OCI-LY7 (cell line): ENCODE data around the gene LLPH. TPM values are rescaled to one million over a fixed set of nuclear protein-coding genes. Genes with fewer than 3 reads are reported as not detected.
A peak's percentile ranks its signal among the peaks of the same experiment; 100 is the strongest.

ENCODE experiments used
- BruUV-seq: library from RNA; stranded (reverse); fragments of 400-500 nt; replicated peaks from 2 replicates; lab custom pipeline; 2021; lab: Mats Ljungman, UMichigan
- CTCF ChIA-PET: fragments of 300-600 bp; sonication (Branson Sonifier 250); formaldehyde crosslinking; loops from one replicate; lab custom pipeline; 2022; ENCODE audit warnings: antibody characterized with exemption; ENCODE audit not compliant: unreplicated experiment; lab: Charles Lee
- POLR2A ChIA-PET: fragments of 300-600 bp; sonication (Branson Sonifier 250); formaldehyde crosslinking; loops from one replicate; lab custom pipeline; 2022; ENCODE audit warnings: antibody characterized with exemption; lab: Charles Lee
- DNase-seq: peaks from one replicate; pipeline ENCODE4 v3.0.0-alpha.2; 2015; ENCODE audit warnings: low spot score
- H2AFZ ChIP-seq: fragments of 200-600 bp; sonication (generic), shearing (Covaris generic); 2 replicates; pipeline ENCODE4 v1.6.1; 2014; ENCODE audit warnings: mild to moderate bottlenecking, antibody characterized with exemption, low read length, moderate library complexity
- H3K27ac ChIP-seq: fragments of 200-600 bp; sonication (generic); 2 replicates; pipeline ENCODE4 v1.5.1; 2014; ENCODE audit warnings: mixed run types, low read depth, mild to moderate bottlenecking, moderate library complexity, low read length, inconsistent platforms; ENCODE audit not compliant: poor library complexity, severe bottlenecking
- H3K36me3 ChIP-seq: fragments of 200-600 bp; sonication (generic); 2 replicates; pipeline ENCODE4 v1.6.1; 2014; ENCODE audit warnings: mild to moderate bottlenecking, antibody characterized with exemption, low read length, moderate library complexity, mixed read lengths; ENCODE audit not compliant: insufficient read depth
- H3K4me1 ChIP-seq: fragments of 200-600 bp; sonication (generic); 2 replicates; pipeline ENCODE4 v1.5.1; 2014; ENCODE audit warnings: mild to moderate bottlenecking, low read length; ENCODE audit not compliant: insufficient read depth, poor library complexity, severe bottlenecking
- H3K4me2 ChIP-seq: fragments of 200-600 bp; sonication (generic); 2 replicates; pipeline ENCODE4 v1.6.1; 2014; ENCODE audit warnings: mild to moderate bottlenecking, low read length
- H3K4me3 ChIP-seq: fragments of 200-600 bp; sonication (generic); 2 replicates; pipeline ENCODE4 v1.5.1; 2014; ENCODE audit warnings: mild to moderate bottlenecking, low read depth, low read length; ENCODE audit not compliant: poor library complexity, severe bottlenecking
- H3K79me2 ChIP-seq: fragments of 200-600 bp; sonication (generic); 2 replicates; pipeline ENCODE4 v1.6.1; 2016; ENCODE audit warnings: low read depth, mild to moderate bottlenecking, low read length, moderate library complexity, mixed read lengths; ENCODE audit not compliant: insufficient read depth
- H3K9me2 ChIP-seq: fragments of 200-600 bp; sonication (generic); 2 replicates; pipeline ENCODE4 v1.6.1; 2016; ENCODE audit warnings: mild to moderate bottlenecking, low read length, mixed read lengths; ENCODE audit not compliant: insufficient read depth
- H3K9me3 ChIP-seq: fragments of 200-600 bp; sonication (generic); 2 replicates; pipeline ENCODE4 v1.6.1; 2014; ENCODE audit warnings: mild to moderate bottlenecking, mixed run types, low read length, mixed read lengths
- H4K20me1 ChIP-seq: fragments of 200-600 bp; sonication (generic); 2 replicates; pipeline ENCODE4 v1.6.1; 2014; ENCODE audit warnings: mild to moderate bottlenecking, antibody characterized with exemption, low read length, moderate library complexity, mixed read lengths; ENCODE audit not compliant: insufficient read depth
- CTCF ChIP-seq: fragments of 200-600 bp; sonication (generic); conservative IDR thresholded peaks from 2 replicates; pipeline ENCODE4 v1.5.1; 2014; ENCODE audit warnings: mild to moderate bottlenecking, antibody characterized with exemption, low read length, moderate library complexity, mixed read lengths
- EZH2phosphoT487 ChIP-seq: fragments of 200-600 bp; sonication (generic); IDR thresholded peaks from 2 replicates; pipeline ENCODE4 v1.6.1; 2018; ENCODE audit warnings: low read depth, borderline replicate concordance, mild to moderate bottlenecking, mixed run types, antibody characterized with exemption, low read length, moderate library complexity, mixed read lengths
- intact Hi-C: fragments of 100-400 bp; cut with micrococcal nuclease; formaldehyde crosslinking; loops from one replicate; pipeline ENCODE4 v1.10.0; 2022; ENCODE audit not compliant: unreplicated experiment
- total RNA-seq, 2 experiments: library from RNA; depleted of rRNA in 1 of 2; stranded (reverse); fragments of >200 nt in 1 of 2; shearing (Covaris generic) in 1 of 2; gene quantifications; 2 replicates each; pipeline ENCODE4 v1.2.3, GENCODE V29; 2014 to 2022

LLPH gene
- total RNA-seq, 2 experiments from 2014 or later, result 5.7 to 39.6 TPM

GRCh38 chr12:66132408-66132807, 1.9 kb upstream of the LLPH start:
- POLR2A ChIA-PET, result interaction anchor here (0.8 kb wide), 1 partner anchor 172 kb away, joined by 3 read pairs; no protein-coding TSS in a partner anchor
- intact Hi-C loops, result loop anchor here (5.0 kb wide), 3 partner anchors 105 to 1135 kb away; partner anchors contain the start of genes CAND1 and HELB
- peak overlapping the region; percentile 98 for H3K4me3 ChIP-seq

GRCh38 chr12:66131067-66131688, 628 bp upstream of the LLPH start:
- H3K4me1 ChIP-seq, result peaks cover 29% of the 10 kb centered on the region
- no peaks in the 10 kb centered on the region for H3K9me2 ChIP-seq
- peaks cover 7% of the 10 kb centered on the region; the same call in 1 of the 2 replicates for H4K20me1 ChIP-seq
- CTCF ChIA-PET, result interaction anchor here (0.6 kb wide), 2 partner anchors 42 to 104 kb away, joined by 3 to 8 read pairs; no protein-coding TSS in a partner anchor
- H3K27ac ChIP-seq, result peak overlapping the region; percentile 51
- no peak for DNase-seq
- intact Hi-C loops, result loop anchor here (5.0 kb wide), 3 partner anchors 106 to 1136 kb away; partner anchors contain the start of genes CAND1 and HELB
- H3K36me3 ChIP-seq, result peaks cover 28% of the 10 kb centered on the region
- peak overlapping the region; percentile 82 for H3K4me2 ChIP-seq
- POLR2A ChIA-PET, result interaction anchor here (0.5 to 2.9 kb wide), 24 partner anchors 9 to 1686 kb away, joined by 3 to 30 read pairs (median 4); partner anchors contain the start of genes HELB and TMBIM4
- no peak for TF ChIP-seq EZH2phosphoT487
- no peak for TF ChIP-seq CTCF
- peaks cover 1% of the 10 kb centered on the region; the same call in 1 of the 2 replicates for H3K9me3 ChIP-seq
- H2AFZ ChIP-seq, result peak overlapping the region; percentile 88
- H3K79me2 ChIP-seq, result peaks cover 57% of the 10 kb centered on the region
- peak overlapping the region; percentile 98 for H3K4me3 ChIP-seq
- TSS peak; percentile 87 for BruUV-seq

More at GRCh38 chr12:66132408-66132807, 1.9 kb upstream of the LLPH start:
- peak overlapping the region; percentile 82 for H3K4me2 ChIP-seq
- no peak for DNase-seq
- peaks cover 29% of the 10 kb centered on the region for H3K4me1 ChIP-seq
- no peak overlapping the region for H2AFZ ChIP-seq
- H3K79me2 ChIP-seq, result peaks cover 48% of the 10 kb centered on the region
- TF ChIP-seq EZH2phosphoT487 (no peak), CTCF (no peak)
- no peaks in the 10 kb centered on the region for H3K9me2 ChIP-seq
- H3K9me3 ChIP-seq, result peaks cover 5% of the 10 kb centered on the region; the same call in 1 of the 2 replicates
- CTCF ChIA-PET, result no interaction called here
- H3K36me3 ChIP-seq, result peaks cover 28% of the 10 kb centered on the region
- no peak overlapping the region for H3K27ac ChIP-seq
- H4K20me1 ChIP-seq, result peaks cover 7% of the 10 kb centered on the region; the same call in 1 of the 2 replicates
- no TSS peak for BruUV-seq
